ENCODE data around the gene GLTP. TPM values are rescaled to one million over a fixed set of nuclear protein-coding genes. Genes with fewer than 3 reads are reported as not detected.

GLTP gene
- total and polyA plus RNA-seq, 4 donors = 31.2 to 49.2 (median 40.8) TPM

DNA sequence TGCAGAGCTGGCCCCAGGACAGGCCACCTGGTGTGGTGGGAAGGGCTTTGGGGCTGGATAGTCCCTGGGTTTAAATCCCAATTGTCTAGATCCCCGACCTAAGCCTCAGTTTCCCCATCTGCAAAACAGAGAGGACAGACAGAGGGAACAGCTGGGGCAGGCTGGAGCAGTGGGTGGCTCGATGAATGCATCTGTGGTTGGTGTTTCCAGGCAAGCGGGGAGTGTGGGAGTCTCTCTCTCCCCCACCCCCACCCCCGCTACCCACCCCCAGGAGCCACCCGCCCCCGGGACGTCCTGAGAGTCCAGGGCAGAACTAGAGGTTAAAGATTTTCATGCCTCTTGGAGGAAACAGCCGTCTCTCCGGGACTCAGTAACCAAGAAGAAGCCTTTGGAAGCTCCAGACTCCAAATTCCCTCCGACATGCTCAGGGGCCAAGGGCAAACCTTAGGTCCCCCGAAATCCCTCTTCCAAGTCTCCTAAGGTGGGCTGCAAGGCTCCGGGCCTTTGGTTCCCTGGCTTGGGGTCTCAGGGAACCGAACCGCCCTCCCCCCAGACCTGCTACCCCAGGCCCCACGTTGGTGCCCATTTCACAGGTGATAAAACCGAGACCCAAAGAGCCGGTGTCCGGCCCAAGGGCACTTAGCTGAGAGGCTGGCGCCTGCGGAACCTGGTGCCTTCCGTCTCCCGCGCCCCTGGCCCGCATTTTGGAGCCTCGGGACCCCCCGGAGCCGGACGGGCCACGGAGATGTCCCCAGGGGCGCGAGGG, 47.6 kb downstream of the GLTP start:
- Histone ChIP-seq H3K9ac (ENCODE audit: insufficient read depth in 1 of 2, low read length in 2 of 2) (no peak overlapping the region), H3K27me3 (ENCODE audit: control insufficient read depth in 3 of 3, insufficient read depth in 3 of 3, low read length in 2 of 3) (no peaks in the 10 kb centered on the region), H3K36me3 (ENCODE audit: control insufficient read depth in 4 of 4, insufficient read depth in 4 of 4, low read length in 4 of 4) (no peaks in the 10 kb centered on the region), H3K4me3 (peak overlapping the region; percentile 1), H3K4me1 (ENCODE audit: control insufficient read depth in 5 of 5, insufficient read depth in 5 of 5, low read length in 5 of 5) (peaks cover 0 to 12% (median 0%) of the 10 kb centered on the region in 5 donors), H3K27ac (ENCODE audit: low read depth in 1 of 2, low read length in 1 of 2) (no peak overlapping the region), H3K9me3 (ENCODE audit: control insufficient read depth in 4 of 4, insufficient read depth in 3 of 4, low read length in 3 of 4) (no peaks in the 10 kb centered on the region)
- TF ChIP-seq, protein P1, sequence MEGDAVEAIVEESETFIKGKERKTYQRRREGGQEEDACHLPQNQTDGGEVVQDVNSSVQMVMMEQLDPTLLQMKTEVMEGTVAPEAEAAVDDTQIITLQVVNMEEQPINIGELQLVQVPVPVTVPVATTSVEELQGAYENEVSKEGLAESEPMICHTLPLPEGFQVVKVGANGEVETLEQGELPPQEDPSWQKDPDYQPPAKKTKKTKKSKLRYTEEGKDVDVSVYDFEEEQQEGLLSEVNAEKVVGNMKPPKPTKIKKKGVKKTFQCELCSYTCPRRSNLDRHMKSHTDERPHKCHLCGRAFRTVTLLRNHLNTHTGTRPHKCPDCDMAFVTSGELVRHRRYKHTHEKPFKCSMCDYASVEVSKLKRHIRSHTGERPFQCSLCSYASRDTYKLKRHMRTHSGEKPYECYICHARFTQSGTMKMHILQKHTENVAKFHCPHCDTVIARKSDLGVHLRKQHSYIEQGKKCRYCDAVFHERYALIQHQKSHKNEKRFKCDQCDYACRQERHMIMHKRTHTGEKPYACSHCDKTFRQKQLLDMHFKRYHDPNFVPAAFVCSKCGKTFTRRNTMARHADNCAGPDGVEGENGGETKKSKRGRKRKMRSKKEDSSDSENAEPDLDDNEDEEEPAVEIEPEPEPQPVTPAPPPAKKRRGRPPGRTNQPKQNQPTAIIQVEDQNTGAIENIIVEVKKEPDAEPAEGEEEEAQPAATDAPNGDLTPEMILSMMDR (IDR thresholded peaks at IDR 0.05; ENCODE audit: control extremely low read depth, extremely low read depth) = no peak
- DNase-seq (no peak), ATAC-seq (ENCODE audit: insufficient read depth, low FRiP score) (no peak)
- WGBS, 2 donors = 23 to 28% methylated on average over 31 of the region's 31 CpGs

DNA sequence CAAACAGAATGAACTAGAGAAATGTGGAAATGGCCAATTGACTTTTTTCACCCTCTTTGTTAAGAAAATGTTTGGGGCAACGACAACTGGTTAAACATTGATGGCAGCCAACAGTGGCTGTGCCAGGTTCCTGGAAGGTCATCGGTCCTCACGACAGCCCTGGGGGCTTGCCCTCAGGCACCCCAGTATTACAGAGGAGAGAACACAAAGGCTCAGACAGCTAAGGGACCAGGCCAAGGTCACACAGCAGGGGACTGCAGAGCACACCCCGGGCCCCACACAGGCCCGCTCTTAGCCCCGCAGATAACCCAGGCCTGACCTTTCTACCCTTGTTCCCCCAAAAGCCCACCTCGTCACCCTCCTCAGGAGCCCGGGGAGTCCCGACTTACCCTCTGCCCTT, 48.4 kb downstream of the GLTP start:
- Histone ChIP-seq H3K9me3 (ENCODE audit: control insufficient read depth in 4 of 4, insufficient read depth in 3 of 4, low read length in 3 of 4) (no peaks in the 10 kb centered on the region), H3K27ac (ENCODE audit: low read depth in 1 of 2, low read length in 1 of 2) (no peak overlapping the region), H3K9ac (ENCODE audit: insufficient read depth in 1 of 2, low read length in 2 of 2) (no peak overlapping the region), H3K36me3 (ENCODE audit: control insufficient read depth in 4 of 4, insufficient read depth in 4 of 4, low read length in 4 of 4) (no peaks in the 10 kb centered on the region), H3K4me3 (no peak overlapping the region), H3K27me3 (ENCODE audit: control insufficient read depth in 3 of 3, insufficient read depth in 3 of 3, low read length in 2 of 3) (no peaks in the 10 kb centered on the region), H3K4me1 (ENCODE audit: control insufficient read depth in 5 of 5, insufficient read depth in 5 of 5, low read length in 5 of 5) (peaks cover 0 to 12% (median 0%) of the 10 kb centered on the region in 5 donors)
- TF ChIP-seq, protein P1 (IDR thresholded peaks at IDR 0.05; ENCODE audit: control extremely low read depth, extremely low read depth) = no peak
- DNase-seq (no peak), ATAC-seq (ENCODE audit: insufficient read depth, low FRiP score) (no peak)
- 79 to 87% methylated on average over 8 to 9 of the region's 9 CpGs for WGBS, 2 donors

DNA sequence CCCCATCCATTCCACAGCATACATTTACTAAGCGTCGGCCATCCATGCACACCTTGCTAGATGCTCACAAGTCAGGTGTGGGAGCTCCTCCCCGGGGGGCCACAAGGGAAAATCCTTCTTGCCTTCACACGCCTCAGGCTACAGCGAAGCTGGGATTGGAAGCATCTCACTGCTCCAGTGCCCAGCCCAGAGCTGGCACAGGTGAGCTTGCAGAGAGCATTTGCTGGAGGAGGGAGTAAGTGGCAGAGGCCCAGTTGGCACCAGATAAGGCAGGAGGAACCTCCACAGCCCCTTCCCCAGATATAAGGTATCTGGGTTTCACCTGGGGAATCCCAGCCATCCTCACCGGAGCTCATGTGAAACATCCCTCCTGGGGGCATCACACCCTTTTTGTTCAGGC, 49.0 kb downstream of the GLTP start:
- no peaks in the 10 kb centered on the region for H3K9me3 ChIP-seq (ENCODE audit: control insufficient read depth in 4 of 4, insufficient read depth in 3 of 4, low read length in 3 of 4)
- H3K27me3 ChIP-seq (ENCODE audit: control insufficient read depth in 3 of 3, insufficient read depth in 3 of 3, low read length in 2 of 3) = no peaks in the 10 kb centered on the region
- no peaks in the 10 kb centered on the region for H3K36me3 ChIP-seq (ENCODE audit: control insufficient read depth in 4 of 4, insufficient read depth in 4 of 4, low read length in 4 of 4)
- TF ChIP-seq, protein P1 (IDR thresholded peaks at IDR 0.05; ENCODE audit: control extremely low read depth, extremely low read depth) = no peak
- no peak overlapping the region for H3K4me3 ChIP-seq
- 90 to 95% methylated on average over 6 of the region's 6 CpGs for WGBS, 2 donors
- DNase-seq = no peak
- ATAC-seq (ENCODE audit: insufficient read depth, low FRiP score) = no peak
- no peak overlapping the region for H3K9ac ChIP-seq (ENCODE audit: insufficient read depth in 1 of 2, low read length in 2 of 2)
- H3K4me1 ChIP-seq (ENCODE audit: control insufficient read depth in 5 of 5, insufficient read depth in 5 of 5, low read length in 5 of 5) = peaks cover 0 to 12% (median 0%) of the 10 kb centered on the region in 5 donors
- H3K27ac ChIP-seq (ENCODE audit: low read depth in 1 of 2, low read length in 1 of 2) = no peak overlapping the region

All from lung (tissue), 12 donors.